Liver (tissue), 9 donors: ENCODE data around the gene QRICH1. TPM values are rescaled to one million over a fixed set of nuclear protein-coding genes. Genes with fewer than 3 reads are reported as not detected.

ENCODE experiments used
- DNase-seq: peaks from one replicate; pipeline ENCODE4 v3.0.0-alpha.2; 2017; ENCODE audit warnings: low spot score
- H3K27ac ChIP-seq, 2 donors: one replicate each; pipeline ENCODE4 v1.7.0; 2013; ENCODE audit warnings: inconsistent platforms in 2 of 2, low read length in 2 of 2, control low read depth in 1 of 2, low read depth in 1 of 2, mild to moderate bottlenecking in 1 of 2
- H3K27me3 ChIP-seq, 4 donors: one replicate each; pipeline versions ENCODE4 v1.6.1 to v1.7.0; 2013; ENCODE audit warnings: low read length in 3 of 4, inconsistent platforms in 1 of 4, mild to moderate bottlenecking in 1 of 4, moderate library complexity in 1 of 4; ENCODE audit not compliant: control insufficient read depth in 4 of 4, insufficient read depth in 4 of 4
- H3K36me3 ChIP-seq, 4 donors: one replicate each; pipeline versions ENCODE4 v1.6.1 to v1.7.0; 2013; ENCODE audit warnings: low read length in 3 of 4, mild to moderate bottlenecking in 3 of 4, low read depth in 1 of 4, moderate library complexity in 1 of 4; ENCODE audit not compliant: control insufficient read depth in 4 of 4, insufficient read depth in 3 of 4
- H3K4me1 ChIP-seq, 4 donors: one replicate each; pipeline versions ENCODE4 v1.6.1 to v1.7.0; 2013; ENCODE audit warnings: low read length in 3 of 4, mild to moderate bottlenecking in 3 of 4, moderate library complexity in 1 of 4; ENCODE audit not compliant: control insufficient read depth in 4 of 4, insufficient read depth in 4 of 4
- H3K4me3 ChIP-seq, 3 donors: one replicate each; pipeline versions ENCODE4 v1.6.1 to v1.7.0; 2013; ENCODE audit warnings: low read length in 3 of 3, control low read depth in 1 of 3, low read depth in 1 of 3, mild to moderate bottlenecking in 1 of 3
- H3K9ac ChIP-seq, 2 donors: one replicate each; pipeline ENCODE4 v1.7.0; 2013; ENCODE audit warnings: low read length in 2 of 2, mild to moderate bottlenecking in 2 of 2, moderate library complexity in 2 of 2, control low read depth in 1 of 2, low read depth in 1 of 2
- H3K9me3 ChIP-seq, 4 donors: one replicate each; pipeline versions ENCODE4 v1.6.1 to v1.7.0; 2013; ENCODE audit warnings: low read length in 3 of 4; ENCODE audit not compliant: control insufficient read depth in 4 of 4
- CTCF ChIP-seq: fragments of 150-350 bp; IDR thresholded peaks from 2 replicates; pipeline ENCODE4 v1.5.1; 2017; ENCODE audit warnings: improper control_type of control experiment, low read depth, low read length; ENCODE audit not compliant: missing input control
- GABPA ChIP-seq, 2 donors: IDR thresholded peaks in 1 of 2; conservative IDR thresholded peaks in 1 of 2; 2 replicates each; pipeline ENCODE4 v1.6.1; 2016; ENCODE audit warnings: antibody characterized with exemption in 2 of 2, mild to moderate bottlenecking in 1 of 2, moderate library complexity in 1 of 2
- NR2F2 ChIP-seq: IDR thresholded peaks from 2 replicates; pipeline ENCODE4 v1.6.1; 2016; ENCODE audit warnings: antibody characterized with exemption
- RAD21 ChIP-seq, 2 donors: IDR thresholded peaks; 2 replicates each; pipeline ENCODE4 v1.6.1; 2016; ENCODE audit warnings: antibody characterized with exemption in 2 of 2, mild to moderate bottlenecking in 2 of 2
- SP1 ChIP-seq: IDR thresholded peaks from 2 replicates; pipeline ENCODE4 v1.6.1; 2018; ENCODE audit warnings: antibody characterized with exemption, mild to moderate bottlenecking
- TAF1 ChIP-seq: conservative IDR thresholded peaks from 2 replicates; pipeline ENCODE4 v1.6.1; 2016; ENCODE audit warnings: antibody characterized with exemption, mild to moderate bottlenecking
- WGBS: extraction: QIAGEN DNeasy Blood & Tissue Kit; methylation state at CpG from one replicate; pipeline ENCODE4 v1.1.7; 2013; 5-methylcytosine and 5-hydroxymethylcytosine counted together
- polyA plus RNA-seq, 2 donors: library from polyadenylated mRNA; stranded (reverse) in 1 of 2; unstranded in 1 of 2; fragments of 200-250 nt in 1 of 2; fragments of >200 nt in 1 of 2; fragmentation: Nextera tagmentation in 1 of 2; extraction: Ambion mirVana in 1 of 2; gene quantifications; one replicate each; pipeline versions ENCODE4 v1.2.1 to v1.2.3, GENCODE V29; 2013 to 2015
- total RNA-seq, 2 donors: library from RNA; depleted of rRNA; stranded (reverse); fragments of >200 nt; gene quantifications; one replicate each; pipeline ENCODE4 v1.2.3, GENCODE V29; 2014
- TF ChIP-seq, protein P1 (sequence below): IDR thresholded peaks from 2 replicates; pipeline ENCODE4 v1.6.1; 2016; ENCODE audit warnings: antibody characterized with exemption, mild to moderate bottlenecking
- TF ChIP-seq, protein P2 (sequence below): IDR thresholded peaks from 2 replicates; pipeline ENCODE4 v1.6.1; 2016; ENCODE audit warnings: antibody characterized with exemption
- donor health status: healthy.
- donor health status: healthy.
- donor health status: healthy.
- donor health status: healthy.
- donor health status: healthy.

Gene QRICH1
- total and polyA plus RNA-seq, 4 donors, result 17.3 to 35.1 (median 25.7) TPM

- H3K27me3 ChIP-seq, result no peaks in the 10 kb centered on the region
- H3K4me1 ChIP-seq, result peaks cover 13 to 45% (median 35%) of the 10 kb centered on the region in 4 donors
- H3K36me3 ChIP-seq, result peaks cover 0 to 32% (median 21%) of the 10 kb centered on the region in 4 donors
- TF ChIP-seq TAF1 (no peak), NR2F2 (no peak), CTCF (no peak), SP1 (no peak), GABPA (IDR thresholded peaks at IDR 0.05 in 1 of 2, conservative IDR thresholded peaks at IDR 0.05 in 1 of 2) (no peak)
- TF ChIP-seq, protein P1, sequence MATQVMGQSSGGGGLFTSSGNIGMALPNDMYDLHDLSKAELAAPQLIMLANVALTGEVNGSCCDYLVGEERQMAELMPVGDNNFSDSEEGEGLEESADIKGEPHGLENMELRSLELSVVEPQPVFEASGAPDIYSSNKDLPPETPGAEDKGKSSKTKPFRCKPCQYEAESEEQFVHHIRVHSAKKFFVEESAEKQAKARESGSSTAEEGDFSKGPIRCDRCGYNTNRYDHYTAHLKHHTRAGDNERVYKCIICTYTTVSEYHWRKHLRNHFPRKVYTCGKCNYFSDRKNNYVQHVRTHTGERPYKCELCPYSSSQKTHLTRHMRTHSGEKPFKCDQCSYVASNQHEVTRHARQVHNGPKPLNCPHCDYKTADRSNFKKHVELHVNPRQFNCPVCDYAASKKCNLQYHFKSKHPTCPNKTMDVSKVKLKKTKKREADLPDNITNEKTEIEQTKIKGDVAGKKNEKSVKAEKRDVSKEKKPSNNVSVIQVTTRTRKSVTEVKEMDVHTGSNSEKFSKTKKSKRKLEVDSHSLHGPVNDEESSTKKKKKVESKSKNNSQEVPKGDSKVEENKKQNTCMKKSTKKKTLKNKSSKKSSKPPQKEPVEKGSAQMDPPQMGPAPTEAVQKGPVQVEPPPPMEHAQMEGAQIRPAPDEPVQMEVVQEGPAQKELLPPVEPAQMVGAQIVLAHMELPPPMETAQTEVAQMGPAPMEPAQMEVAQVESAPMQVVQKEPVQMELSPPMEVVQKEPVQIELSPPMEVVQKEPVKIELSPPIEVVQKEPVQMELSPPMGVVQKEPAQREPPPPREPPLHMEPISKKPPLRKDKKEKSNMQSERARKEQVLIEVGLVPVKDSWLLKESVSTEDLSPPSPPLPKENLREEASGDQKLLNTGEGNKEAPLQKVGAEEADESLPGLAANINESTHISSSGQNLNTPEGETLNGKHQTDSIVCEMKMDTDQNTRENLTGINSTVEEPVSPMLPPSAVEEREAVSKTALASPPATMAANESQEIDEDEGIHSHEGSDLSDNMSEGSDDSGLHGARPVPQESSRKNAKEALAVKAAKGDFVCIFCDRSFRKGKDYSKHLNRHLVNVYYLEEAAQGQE, result no peak
- peak overlapping the region; percentile 70 to 95 (median 85) for H3K4me3 ChIP-seq
- DNase-seq, result no peak
- H3K9ac ChIP-seq, result peak overlapping the region; percentile 86 to 96
- H3K9me3 ChIP-seq, result no peaks in the 10 kb centered on the region
- H3K27ac ChIP-seq, result peak overlapping the region; percentile 97 to 99
- WGBS, result 32% methylated on average over 12 of the region's 12 CpGs
These were observed 71.1 kb downstream of the QRICH1 start for GRCh38 chr3:49022688-49023171.

DNA sequence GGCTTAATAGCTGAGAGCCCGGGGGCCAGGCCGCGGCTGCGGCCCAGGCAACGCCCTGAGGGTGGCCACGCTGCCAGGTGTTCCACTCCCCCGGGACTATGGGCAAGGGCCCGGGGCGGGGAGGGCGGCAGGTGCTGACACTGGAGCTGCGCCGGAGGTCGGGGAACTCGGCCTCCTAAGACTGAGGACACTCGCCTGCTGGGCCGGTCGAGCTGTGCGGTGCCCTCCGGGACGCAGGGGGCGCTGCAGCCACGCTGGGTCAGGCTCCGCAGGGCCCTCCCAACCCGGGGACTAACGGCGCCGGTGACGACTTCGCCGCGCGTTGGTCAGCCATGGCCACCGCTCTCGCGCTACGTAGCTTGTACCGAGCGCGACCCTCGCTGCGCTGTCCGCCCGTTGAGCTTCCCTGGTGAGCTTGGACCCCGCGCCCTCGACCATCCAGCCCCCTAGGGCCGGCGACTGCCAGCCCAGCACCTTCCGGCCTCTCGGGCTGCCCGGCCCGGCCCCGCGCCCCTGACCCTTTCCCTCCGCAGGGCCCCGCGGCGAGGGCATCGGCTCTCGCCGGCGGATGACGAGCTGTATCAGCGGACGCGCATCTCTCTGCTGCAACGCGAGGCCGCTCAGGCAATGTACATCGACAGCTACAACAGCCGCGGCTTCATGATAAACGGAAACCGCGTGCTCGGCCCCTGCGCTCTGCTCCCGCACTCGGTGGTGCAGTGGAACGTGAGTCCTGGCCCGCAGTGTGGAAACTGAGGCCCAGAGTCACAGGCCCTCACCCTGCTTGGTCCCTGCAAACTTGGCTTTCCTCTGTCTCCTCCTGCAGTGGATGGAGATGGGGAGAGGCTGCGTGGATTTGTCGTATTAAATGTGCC is 71.8 kb downstream of the QRICH1 start, which contains the start of gene NDUFAF3:
NDUFAF3 (plus strand) TSS at position 309 of the 875 bp plus-strand sequence; CDS start at position 333, 24 bp downstream.
- Histone ChIP-seq H3K4me1 (peaks cover 15 to 51% (median 41%) of the 10 kb centered on the region in 4 donors), H3K27me3 (no peaks in the 10 kb centered on the region), H3K36me3 (peaks cover 0 to 32% (median 21%) of the 10 kb centered on the region in 4 donors), H3K27ac (peak within 1 kb of the TSS; percentile 97 to 99), H3K9me3 (no peaks in the 10 kb centered on the region), H3K4me3 (peak within 1 kb of the TSS; percentile 85 to 95 (median 92)), H3K9ac (peak within 1 kb of the TSS; percentile 86 to 96)
- peak; percentile 96 for DNase-seq
- TF ChIP-seq, protein P2, sequence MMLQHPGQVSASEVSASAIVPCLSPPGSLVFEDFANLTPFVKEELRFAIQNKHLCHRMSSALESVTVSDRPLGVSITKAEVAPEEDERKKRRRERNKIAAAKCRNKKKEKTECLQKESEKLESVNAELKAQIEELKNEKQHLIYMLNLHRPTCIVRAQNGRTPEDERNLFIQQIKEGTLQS, result no peak
- TF ChIP-seq GABPA (IDR thresholded peaks at IDR 0.05 in 1 of 2, conservative IDR thresholded peaks at IDR 0.05 in 1 of 2), result peak in 1 of 2 donors; percentile 26
- peak in 1 of 2 donors; percentile 61 for TF ChIP-seq RAD21 (IDR thresholded peaks at IDR 0.05)
- TF ChIP-seq CTCF, result peak; percentile 90
- WGBS, result 1% methylated on average over 83 of the region's 83 CpGs
